ENCODE results near the gene GXYLT1.
A peak's percentile ranks its signal among the peaks of the same experiment; 100 is the strongest.

Gene GXYLT1

DNA sequence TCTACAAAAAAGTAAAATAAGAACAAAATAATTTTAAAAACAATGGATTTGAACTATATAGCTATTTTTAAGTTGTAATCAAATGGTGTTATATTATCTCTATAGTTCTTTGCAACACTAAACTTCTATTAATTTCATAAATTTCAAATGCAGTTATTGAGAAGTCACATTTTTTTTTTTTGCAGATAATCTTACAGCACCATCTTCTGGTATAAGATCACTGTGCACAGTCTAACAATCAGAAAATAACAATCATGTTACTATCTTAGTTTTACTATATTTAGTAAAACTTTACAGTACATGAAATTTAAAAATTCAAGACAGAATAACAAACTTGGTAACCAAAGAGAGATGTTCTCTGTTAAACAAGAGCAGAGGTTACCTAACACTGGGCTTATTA, 40.6 kb downstream of the GXYLT1 start:
- DNase-seq (ENCODE audit: low read depth) = no peak
- H3K4me3 ChIP-seq (ENCODE audit: low read depth, low read length) = no peak overlapping the region
- in situ Hi-C loops (cut with HindIII; ENCODE audit: low sequenced_read_pairs) = no loop called here
- TF ChIP-seq, protein P1, sequence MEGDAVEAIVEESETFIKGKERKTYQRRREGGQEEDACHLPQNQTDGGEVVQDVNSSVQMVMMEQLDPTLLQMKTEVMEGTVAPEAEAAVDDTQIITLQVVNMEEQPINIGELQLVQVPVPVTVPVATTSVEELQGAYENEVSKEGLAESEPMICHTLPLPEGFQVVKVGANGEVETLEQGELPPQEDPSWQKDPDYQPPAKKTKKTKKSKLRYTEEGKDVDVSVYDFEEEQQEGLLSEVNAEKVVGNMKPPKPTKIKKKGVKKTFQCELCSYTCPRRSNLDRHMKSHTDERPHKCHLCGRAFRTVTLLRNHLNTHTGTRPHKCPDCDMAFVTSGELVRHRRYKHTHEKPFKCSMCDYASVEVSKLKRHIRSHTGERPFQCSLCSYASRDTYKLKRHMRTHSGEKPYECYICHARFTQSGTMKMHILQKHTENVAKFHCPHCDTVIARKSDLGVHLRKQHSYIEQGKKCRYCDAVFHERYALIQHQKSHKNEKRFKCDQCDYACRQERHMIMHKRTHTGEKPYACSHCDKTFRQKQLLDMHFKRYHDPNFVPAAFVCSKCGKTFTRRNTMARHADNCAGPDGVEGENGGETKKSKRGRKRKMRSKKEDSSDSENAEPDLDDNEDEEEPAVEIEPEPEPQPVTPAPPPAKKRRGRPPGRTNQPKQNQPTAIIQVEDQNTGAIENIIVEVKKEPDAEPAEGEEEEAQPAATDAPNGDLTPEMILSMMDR (IDR thresholded peaks at IDR 0.05; ENCODE audit: low read depth, low read length, missing control alignments) = peak; percentile 7

DNA sequence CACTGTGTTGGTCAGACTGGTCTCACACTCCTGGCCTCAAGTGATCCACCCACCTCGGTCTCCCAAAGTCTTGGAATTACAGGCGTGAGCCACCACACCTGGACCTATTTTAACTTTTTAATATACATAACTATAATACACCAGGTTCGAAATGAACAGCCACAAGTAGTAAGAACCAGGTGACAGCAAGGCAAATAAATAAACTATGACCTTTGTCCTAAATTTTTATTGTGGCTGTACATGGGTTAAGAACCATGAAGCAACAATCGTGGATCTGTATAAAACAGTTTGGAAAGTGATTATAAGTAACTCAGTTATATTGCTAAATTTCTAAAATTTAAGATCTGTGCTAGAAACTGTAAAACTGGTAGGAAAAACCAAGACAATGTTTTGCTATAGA, 41.5 kb downstream of the GXYLT1 start:
- no peak for DNase-seq (ENCODE audit: low read depth)
- H3K4me3 ChIP-seq (ENCODE audit: low read depth, low read length) = no peak overlapping the region
- in situ Hi-C loops (cut with HindIII; ENCODE audit: low sequenced_read_pairs) = no loop called here
- TF ChIP-seq, protein P1 (IDR thresholded peaks at IDR 0.05; ENCODE audit: low read depth, low read length, missing control alignments) = no peak

DNA sequence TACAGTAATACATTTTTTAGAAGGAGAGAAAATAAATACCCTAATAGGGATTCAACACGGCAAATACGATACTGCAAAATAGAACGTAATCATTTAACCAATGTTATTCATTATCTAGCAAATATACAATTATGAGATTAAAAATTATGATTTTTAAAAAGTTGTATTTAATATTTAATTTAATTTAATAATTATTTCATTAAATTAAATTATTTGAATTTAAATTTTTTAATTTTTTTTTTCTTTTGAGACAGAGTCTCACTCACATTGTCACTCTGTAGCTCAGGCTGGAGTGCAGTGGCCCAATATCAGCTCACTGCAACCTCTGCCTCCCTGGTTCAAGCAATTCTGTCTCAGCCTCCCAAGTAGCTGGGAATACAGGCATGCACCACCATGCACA, 42.0 kb downstream of the GXYLT1 start:
- TF ChIP-seq, protein P1 (IDR thresholded peaks at IDR 0.05; ENCODE audit: low read depth, low read length, missing control alignments) = no peak
- in situ Hi-C loops (cut with HindIII; ENCODE audit: low sequenced_read_pairs) = no loop called here
- H3K4me3 ChIP-seq (ENCODE audit: low read depth, low read length) = no peak overlapping the region
- DNase-seq (ENCODE audit: low read depth) = no peak

DNA sequence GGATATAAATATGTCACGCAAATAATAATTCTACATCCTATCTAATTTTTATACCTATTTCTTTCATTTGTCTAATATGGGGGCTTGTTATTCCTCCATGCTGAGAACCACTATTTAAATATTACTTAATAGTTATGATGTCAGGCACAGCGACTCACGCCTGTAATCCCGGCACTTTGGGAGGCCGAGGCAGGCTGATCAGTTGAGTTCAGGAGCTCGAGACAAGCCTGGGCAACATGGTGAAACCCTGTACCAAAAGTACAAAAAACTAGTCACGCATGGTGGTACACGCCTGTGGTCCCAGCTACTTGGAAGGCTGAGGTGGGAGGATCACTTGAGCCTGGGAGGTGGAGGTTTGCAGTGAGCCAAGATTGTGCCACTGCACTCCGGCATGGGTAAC, 45.2 kb downstream of the GXYLT1 start:
- in situ Hi-C loops (cut with HindIII; ENCODE audit: low sequenced_read_pairs) = no loop called here
- TF ChIP-seq, protein P1 (IDR thresholded peaks at IDR 0.05; ENCODE audit: low read depth, low read length, missing control alignments) = no peak
- H3K4me3 ChIP-seq (ENCODE audit: low read depth, low read length) = no peak overlapping the region
- DNase-seq (ENCODE audit: low read depth) = no peak

DNA sequence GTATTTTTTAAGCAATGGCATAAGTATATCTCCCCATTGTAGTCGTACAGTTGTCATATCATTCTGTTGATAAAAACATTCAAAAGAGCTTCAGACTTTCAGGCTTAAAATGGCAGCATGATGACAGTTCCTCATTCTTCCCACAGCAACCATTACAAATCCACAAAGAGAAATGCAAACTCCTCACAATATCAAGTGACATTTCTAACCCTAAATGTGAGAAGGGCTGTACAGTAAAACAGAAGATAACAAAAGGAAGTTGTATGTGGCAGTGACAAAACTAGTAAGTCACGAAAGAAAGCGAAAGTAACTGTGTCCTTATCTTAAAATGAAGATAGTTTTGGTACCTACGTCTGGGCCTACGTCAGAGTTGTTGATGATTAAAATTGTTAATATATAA, 46.7 kb downstream of the GXYLT1 start:
- in situ Hi-C loops (cut with HindIII; ENCODE audit: low sequenced_read_pairs) = no loop called here

DNA sequence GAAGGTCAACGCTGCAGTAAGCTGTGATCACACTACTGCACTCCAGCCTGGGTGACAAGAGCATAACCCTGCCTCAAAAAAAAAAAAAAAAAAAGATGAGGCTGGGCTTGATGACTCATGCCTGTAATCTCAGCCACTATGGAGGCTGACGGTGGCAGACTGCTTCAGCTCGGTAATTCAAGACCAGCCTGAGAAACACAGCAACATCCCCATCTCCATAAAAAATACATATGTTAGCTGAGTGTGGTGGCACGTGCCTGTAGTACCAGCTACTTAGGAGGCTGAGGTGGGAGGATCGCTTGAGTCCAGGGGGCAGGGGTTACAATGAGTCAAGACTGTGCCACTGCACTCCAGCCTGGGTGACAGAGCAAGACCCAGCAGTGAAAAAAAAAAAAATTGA, 50.4 kb downstream of the GXYLT1 start:
- in situ Hi-C loops (cut with HindIII; ENCODE audit: low sequenced_read_pairs) = no loop called here
- TF ChIP-seq, protein P1 (IDR thresholded peaks at IDR 0.05; ENCODE audit: low read depth, low read length, missing control alignments) = no peak
- no peak for DNase-seq (ENCODE audit: low read depth)
- no peak overlapping the region for H3K4me3 ChIP-seq (ENCODE audit: low read depth, low read length)

More for the DNA sequence above, 46.7 kb downstream of the GXYLT1 start:
- TF ChIP-seq, protein P1 (IDR thresholded peaks at IDR 0.05; ENCODE audit: low read depth, low read length, missing control alignments) = no peak
- no peak for DNase-seq (ENCODE audit: low read depth)
- no peak overlapping the region for H3K4me3 ChIP-seq (ENCODE audit: low read depth, low read length)

DNA sequence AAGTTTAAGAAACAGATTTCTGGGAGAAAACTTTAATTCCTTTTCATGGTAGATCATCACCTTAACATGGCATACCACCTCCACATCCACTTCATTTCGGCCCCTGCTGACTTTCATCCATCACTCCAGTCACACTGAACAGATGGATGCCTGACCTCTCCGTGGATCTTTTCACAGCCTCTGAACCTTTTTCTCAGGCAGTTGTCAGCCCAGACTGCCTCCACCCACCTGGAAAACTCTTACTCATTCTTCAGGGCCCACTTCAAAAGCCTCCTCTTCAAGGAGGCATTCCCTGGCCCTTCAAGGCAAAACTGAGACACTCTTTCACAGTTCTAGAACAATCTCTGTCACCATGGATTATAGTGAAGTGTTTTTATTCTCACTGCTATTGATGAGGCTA, 52.9 kb downstream of the GXYLT1 start:
- TF ChIP-seq, protein P1 (IDR thresholded peaks at IDR 0.05; ENCODE audit: low read depth, low read length, missing control alignments) = no peak
- DNase-seq (ENCODE audit: low read depth) = no peak
- in situ Hi-C loops (cut with HindIII; ENCODE audit: low sequenced_read_pairs) = no loop called here

More for the DNA sequence above, 52.9 kb downstream of the GXYLT1 start:
- no peak overlapping the region for H3K4me3 ChIP-seq (ENCODE audit: low read depth, low read length)

Data from astrocyte of the cerebellum (primary cell).